ENCODE measurements around the gene DNAH8.

DNA sequence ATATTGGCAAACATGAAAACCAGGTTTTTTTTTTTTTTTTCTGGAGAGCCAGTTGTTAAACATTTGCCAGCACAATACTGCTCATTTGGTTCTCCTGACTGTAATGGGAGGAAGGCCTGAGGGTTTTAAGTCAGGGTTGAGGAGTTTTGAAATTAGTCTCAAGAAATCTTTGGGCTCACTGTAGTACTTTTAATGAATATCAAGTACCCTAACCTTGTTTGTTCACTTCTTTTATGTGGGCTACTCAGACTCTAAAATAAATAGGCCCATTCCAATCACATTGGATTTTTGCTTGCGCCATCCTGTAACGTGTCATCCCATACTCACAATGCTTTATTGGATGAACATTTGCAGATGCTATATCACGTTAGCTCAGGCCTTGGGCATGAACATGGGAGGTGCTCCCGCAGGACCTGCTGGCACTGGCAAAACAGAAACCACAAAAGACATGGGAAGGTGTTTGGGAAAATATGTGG, 146.9 kb downstream of the DNAH8 start:
- TF ChIP-seq CTCF (IDR thresholded peaks at IDR 0.05; ENCODE audit: insufficient read depth, low read length, poor library complexity, severe bottlenecking) (no peak), EZH2phosphoT487 (conservative IDR thresholded peaks at IDR 0.05; ENCODE audit: low read length) (no peak)

Measured in SU-DHL-6 (cell line).